ENCODE data around the gene DPP9. TPM values are rescaled to one million over a fixed set of nuclear protein-coding genes. Genes with fewer than 3 reads are reported as not detected.

Gene DPP9
- total RNA-seq, 1 experiment from 2014 or later, result 46.4 TPM

DNA sequence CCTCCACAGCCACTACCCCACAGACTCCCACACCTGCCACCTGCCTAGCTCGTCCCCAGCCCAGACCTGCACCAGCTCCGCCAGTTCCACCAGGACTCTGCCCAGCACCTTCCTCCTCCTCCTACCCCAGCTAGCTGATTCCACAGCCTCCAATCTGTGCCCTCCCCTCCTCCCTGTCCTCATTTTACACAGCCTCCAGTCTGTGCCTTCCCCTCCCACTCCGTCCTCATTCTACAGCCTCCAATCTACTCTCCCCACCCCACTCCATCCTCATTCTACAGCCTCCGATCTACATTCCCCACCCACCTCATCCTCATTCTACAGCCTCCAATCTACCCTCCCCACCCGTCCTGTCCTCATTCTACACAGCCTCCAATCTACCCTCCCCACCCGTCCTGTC is 60.8 kb downstream of the DPP9 start:
- Histone ChIP-seq H3K4ac (ENCODE audit: low read depth, low read length) (no peak overlapping the region), H3K4me2 (ENCODE audit: insufficient read depth, insufficient read length, low read length) (no peak overlapping the region), H3K18ac (ENCODE audit: insufficient read length, low read depth, low read length) (no peak overlapping the region), H4K5ac (ENCODE audit: insufficient read length, low read depth, low read length) (no peak overlapping the region), H3K23ac (ENCODE audit: insufficient read length, low read depth, low read length) (no peak overlapping the region), H3K27ac (ENCODE audit: insufficient read length, low read depth, low read length) (no peak overlapping the region), H4K20me1 (ENCODE audit: control insufficient read depth, insufficient read depth, insufficient read length) (no peaks in the 10 kb centered on the region), H3K79me1 (ENCODE audit: insufficient read depth, low read depth, low read length, poor library complexity, severe bottlenecking) (no peaks in the 10 kb centered on the region), H4K91ac (ENCODE audit: insufficient read length, low read depth, low read length) (no peak overlapping the region), H2AK5ac (ENCODE audit: insufficient read length, low read length) (no peak overlapping the region), H2BK15ac (ENCODE audit: low read depth, low read length) (no peak overlapping the region), H2BK5ac (ENCODE audit: insufficient read length, low read length) (no peak overlapping the region), H3K27me3 (ENCODE audit: insufficient read depth, low read length) (no peaks in the 10 kb centered on the region), H2BK12ac (ENCODE audit: insufficient read length, low read depth, low read length) (no peak overlapping the region), H2AFZ (ENCODE audit: low read length) (no peak overlapping the region), H3K79me2 (ENCODE audit: insufficient read depth, low read length) (no peaks in the 10 kb centered on the region), H2BK20ac (ENCODE audit: low read depth, low read length, poor library complexity, severe bottlenecking) (no peak overlapping the region), H4K8ac (replicated peaks; ENCODE audit: insufficient read length, low read depth, low read length) (no peak overlapping the region), H3K14ac (ENCODE audit: insufficient read depth, low read length) (no peak overlapping the region), H3K56ac (ENCODE audit: insufficient read length, low read depth, low read length) (no peak overlapping the region), H3K23me2 (ENCODE audit: insufficient read length, low read depth, low read length, poor library complexity, severe bottlenecking) (no peaks in the 10 kb centered on the region), H3K4me1 (ENCODE audit: insufficient read depth, low read length) (no peaks in the 10 kb centered on the region), H3T11ph (ENCODE audit: low read length) (no peak overlapping the region), H2BK120ac (ENCODE audit: low read depth, low read length, poor library complexity, severe bottlenecking) (no peak overlapping the region), H3K9ac (ENCODE audit: extremely low read depth, insufficient read length, low read length) (no peak overlapping the region), H3K9me3 (ENCODE audit: control insufficient read depth, low read depth, low read length) (no peaks in the 10 kb centered on the region)
- Mint-ChIP-seq H3K27ac (peak overlapping the region in 1 of 3 experiments; percentile 77; a peak in 1 of 7 replicates), H3K27me3 (ENCODE audit: low read depth) (no peaks in the 10 kb centered on the region), H3K9me3 (no peaks in the 10 kb centered on the region), H3K4me3 (no peak overlapping the region), H3K4me1 (no peaks in the 10 kb centered on the region), H3K36me3 (ENCODE audit: insufficient read depth in 1 of 3, low read depth in 3 of 3) (peaks cover 12 to 41% (median 24%) of the 10 kb centered on the region in 3 experiments; a peak in 6 of 7 replicates)
- 100% methylated on average over 1 of the region's 6 CpGs for WGBS (ENCODE audit: extremely low coverage, insufficient read length, low lambda C conversion rate)
- DNase-seq, result no peak
- TF ChIP-seq, protein P1, sequence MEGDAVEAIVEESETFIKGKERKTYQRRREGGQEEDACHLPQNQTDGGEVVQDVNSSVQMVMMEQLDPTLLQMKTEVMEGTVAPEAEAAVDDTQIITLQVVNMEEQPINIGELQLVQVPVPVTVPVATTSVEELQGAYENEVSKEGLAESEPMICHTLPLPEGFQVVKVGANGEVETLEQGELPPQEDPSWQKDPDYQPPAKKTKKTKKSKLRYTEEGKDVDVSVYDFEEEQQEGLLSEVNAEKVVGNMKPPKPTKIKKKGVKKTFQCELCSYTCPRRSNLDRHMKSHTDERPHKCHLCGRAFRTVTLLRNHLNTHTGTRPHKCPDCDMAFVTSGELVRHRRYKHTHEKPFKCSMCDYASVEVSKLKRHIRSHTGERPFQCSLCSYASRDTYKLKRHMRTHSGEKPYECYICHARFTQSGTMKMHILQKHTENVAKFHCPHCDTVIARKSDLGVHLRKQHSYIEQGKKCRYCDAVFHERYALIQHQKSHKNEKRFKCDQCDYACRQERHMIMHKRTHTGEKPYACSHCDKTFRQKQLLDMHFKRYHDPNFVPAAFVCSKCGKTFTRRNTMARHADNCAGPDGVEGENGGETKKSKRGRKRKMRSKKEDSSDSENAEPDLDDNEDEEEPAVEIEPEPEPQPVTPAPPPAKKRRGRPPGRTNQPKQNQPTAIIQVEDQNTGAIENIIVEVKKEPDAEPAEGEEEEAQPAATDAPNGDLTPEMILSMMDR (conservative IDR thresholded peaks at IDR 0.05), result no peak
